Activated CD8-positive, alpha-beta memory T cell treated with anti-CD3 and anti-CD28 coated beads for 24 hours (primary cell): ENCODE measurements around the gene PIK3C3.

Experiments used
- DNase-seq: peaks from one replicate; pipeline ENCODE4 v3.0.0-alpha.2; 2020

PIK3C3 gene

DNA sequence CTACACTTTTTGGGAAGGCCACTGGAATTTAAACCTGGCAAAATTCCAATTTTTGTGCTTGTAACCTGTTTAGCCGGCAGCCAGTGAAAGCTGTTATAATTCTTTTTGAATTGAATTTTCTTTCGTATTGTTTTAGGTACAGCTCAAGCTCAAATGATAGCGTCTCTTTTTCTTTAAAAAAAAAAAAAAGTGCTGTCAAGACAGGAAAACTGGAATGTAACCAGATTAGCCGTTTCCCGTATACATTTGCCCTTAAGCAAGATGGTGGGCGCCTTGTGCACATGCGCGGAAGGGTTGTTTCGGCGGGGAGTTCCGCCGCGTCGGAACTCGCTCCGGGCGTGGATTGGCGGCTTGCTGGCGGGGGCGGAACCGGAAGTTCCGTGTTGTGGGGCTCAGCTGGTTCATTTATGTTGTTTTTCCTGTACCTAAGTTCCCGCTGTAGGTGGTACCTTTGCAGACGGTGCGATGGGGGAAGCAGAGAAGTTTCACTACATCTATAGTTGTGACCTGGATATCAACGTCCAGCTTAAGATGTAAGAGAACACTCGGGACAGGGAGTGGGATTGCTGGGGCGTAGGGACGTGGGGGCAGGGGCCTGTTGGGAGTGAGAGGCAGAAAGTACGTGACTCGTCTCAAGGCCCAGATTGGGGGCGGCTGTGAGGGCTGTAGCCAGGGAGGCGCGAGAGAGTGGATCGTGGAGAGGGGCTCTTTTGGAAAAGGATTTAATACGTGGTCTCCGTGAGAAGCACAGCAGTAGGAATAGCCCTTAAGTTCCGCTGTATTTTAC is at the start of gene PIK3C3:
Gene PIK3C3, plus strand, starts transcription at position 408 of the 787 bp plus-strand sequence. Its CDS starts 58 bp downstream, at position 466.
- peak; percentile 97 for DNase-seq

DNA sequence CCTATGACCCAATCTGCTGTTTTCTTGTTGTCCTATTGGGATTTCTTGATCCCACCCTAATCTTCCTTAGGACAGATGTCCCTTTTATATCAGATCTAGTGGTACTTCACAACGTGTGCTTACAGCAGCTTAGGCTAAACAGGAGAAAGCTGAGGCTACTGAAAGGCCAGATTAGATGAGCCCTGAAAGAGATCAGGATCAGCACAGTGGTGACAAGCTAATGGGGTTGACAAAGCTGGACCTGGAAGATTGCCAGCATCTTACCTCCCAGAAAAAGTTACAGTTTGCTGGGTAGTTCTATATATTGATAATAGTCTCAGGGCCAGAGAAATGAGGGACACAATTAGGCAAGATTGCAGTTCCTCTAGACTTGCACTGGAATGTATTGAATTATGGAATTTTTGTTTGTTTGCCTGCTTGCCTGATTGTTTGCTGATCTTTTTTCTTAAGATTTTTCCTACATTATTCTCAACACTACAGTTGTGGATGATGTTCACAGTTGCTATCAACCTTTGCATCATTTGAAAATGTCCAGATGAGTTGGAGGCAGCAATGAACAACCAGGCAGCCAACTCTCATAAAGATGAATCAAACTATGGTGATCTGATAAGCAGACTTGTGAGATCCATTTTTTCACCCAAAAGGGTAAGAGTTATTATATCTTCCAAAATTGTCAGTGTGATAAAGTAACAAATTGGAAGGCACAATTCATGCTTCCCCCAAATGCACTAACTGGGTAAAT is 49.1 kb upstream of the PIK3C3 start:
- no peak for DNase-seq

DNA sequence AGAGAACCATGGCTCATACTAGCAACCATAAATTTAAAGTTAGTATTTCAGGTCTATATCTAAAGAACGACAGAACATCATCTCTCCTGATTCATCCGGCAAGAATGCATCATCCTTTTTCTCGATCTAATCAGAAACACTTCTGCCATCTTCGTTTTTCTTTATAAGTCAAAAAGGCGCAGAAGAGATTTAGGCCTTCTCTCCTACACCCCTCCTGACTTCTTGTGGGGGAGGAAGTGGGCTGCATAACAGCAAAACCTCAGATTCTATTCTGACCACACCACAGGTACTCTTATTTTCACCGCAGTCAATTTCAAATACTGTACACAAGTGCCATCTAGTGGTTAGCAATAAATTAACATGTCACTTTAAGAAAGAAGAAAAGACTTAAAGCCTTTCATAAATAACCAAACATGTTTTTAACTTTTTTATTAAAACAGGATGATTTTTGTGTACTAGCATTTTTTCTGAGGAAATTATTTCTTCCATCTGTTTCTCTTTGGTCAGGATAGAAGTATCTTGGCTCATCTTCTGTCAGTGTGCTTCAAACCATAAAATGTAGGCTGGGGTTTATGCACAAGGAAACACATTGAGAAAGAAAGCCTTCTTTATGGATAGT is 48.4 kb upstream of the PIK3C3 start:
- no peak for DNase-seq

DNA sequence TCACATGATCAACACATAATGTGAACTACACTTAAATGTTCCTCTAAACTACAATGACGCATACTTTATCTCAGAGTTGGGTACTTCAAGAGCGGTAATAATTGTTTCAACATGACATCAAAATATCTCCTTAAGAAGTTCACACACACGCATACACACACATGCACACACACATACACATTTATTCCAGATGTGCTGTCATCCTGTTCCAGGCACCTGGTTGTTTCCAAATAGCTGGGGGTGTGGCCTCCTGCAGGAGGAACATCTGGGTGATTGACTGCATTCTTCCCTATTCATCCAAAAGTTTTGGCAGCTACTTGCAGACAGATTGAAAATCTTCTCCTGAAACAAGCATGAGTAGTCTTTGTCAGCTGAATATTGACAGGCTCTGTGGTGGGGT is 37.9 kb upstream of the PIK3C3 start:
- DNase-seq, result no peak

DNA sequence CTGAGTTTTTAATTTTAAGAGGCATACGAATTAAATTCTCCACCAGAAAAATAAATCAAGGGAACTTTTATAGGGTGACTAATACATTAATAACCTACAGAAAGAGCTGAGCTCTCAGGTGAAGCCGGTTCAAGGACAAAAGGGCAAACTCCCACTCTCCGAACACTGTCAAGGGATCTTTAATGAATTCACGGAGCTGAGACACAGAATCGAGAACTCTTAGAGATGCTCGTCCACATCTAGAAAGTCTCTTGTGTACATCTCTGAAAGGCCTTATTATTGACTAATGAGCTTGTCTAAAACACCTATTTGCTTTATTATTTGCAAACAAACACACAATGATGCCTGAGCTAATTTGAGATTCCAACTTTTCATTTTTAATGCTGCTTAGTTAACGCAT is 33.3 kb upstream of the PIK3C3 start:
- no peak for DNase-seq

DNA sequence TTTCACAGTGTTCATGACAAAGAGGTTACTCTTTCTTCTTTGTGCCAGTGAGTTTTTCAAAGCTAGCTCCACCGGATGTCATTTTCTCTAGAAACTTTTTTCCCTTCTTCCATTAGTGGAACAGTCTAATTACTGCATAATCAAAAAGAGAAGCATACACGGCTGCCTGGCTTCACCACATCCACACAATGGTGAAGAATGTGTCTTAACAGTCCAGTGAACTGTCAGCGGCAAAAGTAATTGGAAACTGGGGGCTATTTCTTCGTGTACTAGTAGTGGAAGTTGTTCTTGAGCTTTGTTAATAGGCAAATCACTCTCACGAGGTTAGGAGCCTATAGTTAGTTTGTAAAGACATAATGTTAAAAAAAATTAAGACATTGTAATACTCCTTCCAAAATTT is 32.9 kb upstream of the PIK3C3 start:
- DNase-seq, result no peak

DNA sequence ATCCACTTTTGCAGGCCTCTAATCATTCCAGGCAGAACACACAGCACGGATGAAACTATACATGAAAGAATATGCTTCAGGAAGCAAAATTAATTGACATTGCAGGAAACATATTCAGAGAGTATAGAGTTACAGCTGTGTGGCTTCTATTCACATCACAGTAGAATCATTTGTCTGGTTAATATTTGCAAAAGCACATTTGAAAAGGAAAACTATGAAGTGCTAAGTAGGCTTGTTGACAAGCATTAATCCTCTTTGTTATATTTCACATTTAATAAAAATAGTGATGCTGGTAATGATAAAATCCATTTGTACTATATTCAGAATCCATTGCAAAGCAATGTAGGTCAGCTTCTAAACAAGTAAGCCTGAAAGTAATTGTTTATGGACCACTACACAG is 32.2 kb upstream of the PIK3C3 start:
- no peak for DNase-seq

DNA sequence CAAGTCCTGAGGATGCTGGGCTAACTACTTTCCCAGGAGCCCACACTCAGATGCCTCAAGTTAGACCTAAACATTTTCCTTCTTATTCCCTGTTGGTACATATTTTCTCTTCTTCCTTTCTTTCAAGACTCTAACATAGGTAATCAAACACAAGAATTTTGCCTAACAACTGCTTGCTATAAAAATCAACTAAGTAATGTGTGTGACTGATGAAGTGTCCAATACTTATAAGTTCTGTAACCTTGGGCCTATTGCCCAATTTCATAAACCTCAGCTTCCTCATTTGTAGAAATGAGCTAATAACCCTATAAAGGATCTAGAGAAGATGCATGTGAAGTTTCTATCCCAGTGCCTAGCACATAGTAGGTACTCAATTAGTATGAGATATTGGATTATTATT is 31.6 kb upstream of the PIK3C3 start:
- no peak for DNase-seq

DNA sequence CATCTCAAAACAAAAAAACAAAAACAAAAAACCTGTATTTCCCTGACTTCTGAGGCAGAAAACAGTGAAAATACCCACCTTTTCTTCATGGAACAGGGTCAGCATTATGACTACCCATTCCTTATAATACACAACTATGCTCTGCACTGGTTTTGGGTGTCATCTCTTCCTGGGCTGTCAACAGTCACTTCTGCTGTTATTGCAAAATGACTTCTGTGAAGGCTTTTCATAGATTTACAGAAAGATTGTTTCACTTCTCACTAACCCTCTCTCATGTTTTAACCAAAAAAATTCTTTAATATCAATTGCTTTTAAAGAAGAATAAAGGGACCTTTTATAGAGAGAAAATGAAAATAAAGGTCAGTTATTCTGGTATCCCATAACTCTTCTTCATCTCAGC is 26.5 kb upstream of the PIK3C3 start:
- DNase-seq, result no peak

DNA sequence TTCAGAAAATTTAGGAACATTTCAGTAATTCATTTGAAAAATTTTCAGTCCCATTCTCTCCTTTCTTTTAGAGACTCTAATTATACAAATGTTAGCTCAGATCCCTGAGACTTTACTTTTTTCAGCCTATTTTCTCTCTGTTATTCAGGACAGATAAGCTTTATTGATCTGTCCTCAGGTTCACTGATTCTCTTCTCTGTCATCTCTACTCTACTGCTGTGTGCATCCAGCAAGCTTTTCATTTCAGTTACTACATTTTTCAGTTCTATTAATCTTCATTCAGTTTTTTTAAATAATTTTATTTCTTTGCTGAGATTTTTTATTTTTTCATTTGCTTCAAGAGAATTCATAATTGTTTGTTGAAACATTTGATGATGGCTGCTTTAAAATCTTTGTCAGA is 22.1 kb upstream of the PIK3C3 start:
- DNase-seq, result no peak

DNA sequence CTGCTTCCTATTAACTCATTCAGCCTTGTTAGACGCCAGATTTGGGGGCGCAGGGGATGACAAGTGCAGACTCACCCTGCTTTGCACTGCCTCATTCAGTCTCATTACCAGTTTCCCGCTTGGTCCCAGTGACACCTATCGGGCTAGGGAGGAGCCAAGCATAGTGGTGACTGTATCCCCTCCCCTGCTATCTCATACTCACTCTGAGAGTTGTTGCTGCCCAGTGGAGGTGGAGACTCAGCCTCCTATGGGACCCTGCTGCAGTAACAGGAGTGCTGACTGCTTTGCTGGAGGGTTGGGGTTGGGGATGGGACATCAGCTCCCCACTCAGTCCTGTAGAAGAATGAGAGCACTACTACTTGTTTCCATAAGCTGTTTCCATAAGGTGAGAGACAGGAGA is 21.3 kb upstream of the PIK3C3 start:
- DNase-seq, result no peak

DNA sequence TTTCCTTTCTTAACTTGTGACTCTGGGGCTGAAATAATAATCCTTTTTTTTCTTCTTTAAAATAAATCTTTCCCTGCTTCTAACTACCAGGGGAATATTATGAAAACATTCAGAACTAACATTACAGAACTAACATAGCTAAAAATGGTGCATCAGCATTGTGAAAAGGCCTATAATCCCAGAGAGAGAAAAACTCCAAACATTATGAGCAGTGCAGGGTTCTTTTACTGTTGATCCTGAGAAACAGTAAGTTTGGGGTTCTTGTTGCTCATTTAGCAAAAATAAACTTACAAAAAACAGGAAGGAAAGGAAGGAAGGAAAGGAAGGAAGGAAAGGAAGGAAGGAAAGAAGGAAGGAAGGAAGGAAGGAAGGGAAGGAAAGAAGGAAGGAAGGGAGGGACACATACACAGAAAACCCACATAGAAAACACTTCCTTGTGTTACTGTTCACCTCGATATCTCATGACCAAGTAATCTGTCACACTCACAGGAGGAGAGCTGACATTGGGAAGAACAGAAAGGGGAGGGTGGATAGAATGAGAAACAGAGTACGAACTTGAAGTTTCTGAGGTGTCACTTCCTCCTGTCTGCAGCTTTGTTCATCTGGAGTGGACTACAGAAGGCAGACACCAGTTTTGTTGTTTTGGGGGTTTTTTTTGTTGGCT is 18.4 kb upstream of the PIK3C3 start:
- no peak for DNase-seq

DNA sequence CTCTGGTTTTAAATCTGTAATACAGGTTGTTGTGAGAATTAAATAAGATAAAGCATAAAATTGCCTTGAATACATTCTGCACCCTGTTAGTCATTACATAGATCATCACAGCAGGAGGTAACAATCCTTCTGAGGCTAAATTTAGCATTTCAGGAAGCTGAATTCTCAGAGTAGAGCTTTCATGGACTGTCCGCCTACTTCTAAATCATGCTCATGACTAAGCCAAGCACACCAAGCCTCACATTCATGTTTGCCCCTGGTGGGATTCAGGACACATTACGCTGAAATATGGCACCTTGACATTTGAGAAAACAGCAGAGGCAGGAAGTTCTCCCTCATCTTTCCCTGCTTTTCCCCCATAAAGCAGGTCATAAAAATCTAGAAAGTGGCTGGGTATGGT is 16.6 kb upstream of the PIK3C3 start:
- no peak for DNase-seq

DNA sequence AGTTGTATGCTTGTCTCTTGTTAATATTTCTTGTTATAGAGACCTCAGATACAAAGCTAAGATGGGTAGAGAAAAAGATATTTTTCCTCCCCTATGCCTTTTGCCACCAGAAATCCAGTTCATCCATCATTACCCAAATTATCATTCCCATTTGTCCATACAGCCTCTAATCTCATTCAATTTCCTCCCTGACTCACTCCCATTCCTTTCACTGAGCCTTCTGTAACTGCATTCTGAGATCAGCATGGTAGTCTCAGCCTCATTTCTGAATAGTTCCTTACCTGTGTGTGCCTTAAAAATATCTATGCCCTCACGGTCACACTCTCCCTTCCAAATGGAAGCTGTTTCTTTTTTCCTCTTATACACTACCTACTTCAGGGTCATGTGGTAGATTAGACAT is 15.7 kb upstream of the PIK3C3 start:
- DNase-seq, result no peak

DNA sequence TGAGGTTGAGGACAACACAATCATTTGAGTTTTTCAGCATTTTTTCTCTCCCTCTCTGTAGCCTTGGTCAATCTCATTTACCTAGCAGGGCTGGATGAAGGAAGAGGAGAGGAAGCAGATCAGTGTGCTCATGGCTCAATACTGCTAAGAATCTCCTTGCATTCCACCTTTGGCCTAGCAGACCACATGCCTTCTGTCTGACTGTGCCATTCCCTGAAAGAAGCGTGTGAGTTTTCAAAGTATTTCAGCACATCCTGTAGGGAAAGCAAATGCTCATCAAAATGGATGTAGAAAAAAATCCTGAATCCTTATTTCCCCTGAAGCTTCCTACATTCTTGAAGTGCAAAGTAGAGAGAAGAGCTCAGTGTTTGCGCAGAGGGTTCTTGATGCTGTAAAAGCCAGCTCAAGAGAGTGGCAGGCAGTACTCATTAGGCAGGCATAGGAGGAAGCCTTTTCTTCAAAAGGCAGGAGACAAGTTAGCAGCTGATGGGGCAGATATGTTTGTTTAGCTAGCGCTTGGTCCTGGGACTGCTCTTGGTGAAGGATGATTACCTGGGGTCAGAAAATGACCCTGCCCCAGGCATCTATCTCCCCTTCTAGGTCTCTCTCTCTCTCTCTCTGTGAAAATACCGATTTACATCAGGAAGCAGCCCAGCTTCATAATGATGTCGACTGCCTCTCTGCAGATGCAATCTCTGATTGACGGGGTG is 14.4 kb upstream of the PIK3C3 start:
- DNase-seq, result no peak

DNA sequence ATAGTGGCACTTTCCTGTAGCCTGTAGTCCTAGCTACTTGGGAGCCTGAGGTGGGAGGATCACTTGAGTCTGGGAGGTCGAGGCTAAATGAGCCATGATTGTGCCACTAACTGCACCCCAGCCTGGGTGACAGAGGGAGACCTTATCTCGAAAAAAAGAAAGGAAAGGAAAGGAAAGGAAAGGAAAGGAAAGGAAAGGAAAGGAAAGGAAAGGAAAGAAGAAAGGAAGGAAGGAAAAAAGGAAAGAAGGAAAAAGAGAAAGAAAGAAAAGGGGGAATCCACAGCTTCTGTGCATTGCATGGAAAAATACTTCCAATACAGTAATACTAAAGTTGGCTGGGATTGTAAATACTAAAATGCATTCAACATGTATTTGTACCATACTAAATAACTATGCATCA is 12.8 kb upstream of the PIK3C3 start:
- DNase-seq, result no peak

DNA sequence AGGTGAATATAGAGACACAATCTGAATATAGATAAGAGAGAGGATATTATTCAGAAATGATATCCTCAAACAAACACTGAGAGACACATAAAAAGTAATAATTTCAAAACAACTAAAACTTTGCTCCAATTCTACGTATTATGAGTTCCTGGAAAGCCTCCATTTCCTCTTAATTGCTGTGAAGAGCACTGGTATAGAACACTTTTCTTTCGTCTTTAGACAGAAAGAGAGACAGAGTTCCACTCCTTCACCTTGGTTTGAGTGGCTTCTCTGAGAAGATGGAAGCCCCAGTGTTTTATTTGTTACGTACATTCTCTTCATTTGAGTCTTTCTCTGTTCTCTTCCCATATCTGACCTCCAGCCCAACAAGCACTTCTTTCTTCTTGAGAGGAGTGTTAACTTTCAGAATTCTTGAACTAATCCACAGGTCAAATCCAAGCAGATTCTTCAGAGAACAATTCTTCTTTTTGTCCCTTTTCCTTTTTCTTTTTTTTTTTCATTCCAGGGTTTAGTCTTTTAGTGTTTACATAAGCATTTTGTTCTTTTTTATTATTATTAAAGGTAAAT is 6.4 kb upstream of the PIK3C3 start:
- no peak for DNase-seq

DNA sequence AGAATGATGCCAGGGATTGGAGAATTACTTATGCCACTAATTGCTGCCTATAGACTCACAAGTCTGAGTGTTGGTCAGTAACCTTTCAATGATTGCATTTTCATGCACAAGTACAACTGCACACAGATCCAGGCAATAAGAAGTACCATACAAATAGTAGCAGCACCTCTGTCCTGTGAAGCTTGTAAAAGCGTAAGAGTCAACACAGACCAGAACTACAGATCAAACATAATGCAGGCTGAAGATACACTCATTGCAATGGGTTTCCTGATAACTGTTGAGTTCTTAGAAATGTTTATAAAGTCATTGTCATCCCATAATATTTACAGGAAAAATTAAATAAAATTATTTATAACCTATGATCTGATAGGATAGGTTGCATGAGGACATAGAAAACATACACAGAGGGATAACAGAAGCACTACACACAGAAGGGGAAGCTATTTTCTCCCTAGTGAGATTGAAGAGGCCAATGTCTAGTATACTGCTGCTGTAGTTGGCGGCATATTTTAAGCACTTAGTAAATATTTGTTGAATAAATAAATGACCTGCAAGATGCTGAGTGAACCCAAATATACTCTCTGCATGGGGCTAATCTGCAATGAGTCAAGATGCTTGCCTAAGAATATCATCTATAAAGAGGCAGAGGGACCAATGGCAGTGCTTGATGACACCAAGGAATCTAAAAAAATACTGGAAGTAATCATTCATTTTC is 5.7 kb upstream of the PIK3C3 start:
- no peak for DNase-seq

DNA sequence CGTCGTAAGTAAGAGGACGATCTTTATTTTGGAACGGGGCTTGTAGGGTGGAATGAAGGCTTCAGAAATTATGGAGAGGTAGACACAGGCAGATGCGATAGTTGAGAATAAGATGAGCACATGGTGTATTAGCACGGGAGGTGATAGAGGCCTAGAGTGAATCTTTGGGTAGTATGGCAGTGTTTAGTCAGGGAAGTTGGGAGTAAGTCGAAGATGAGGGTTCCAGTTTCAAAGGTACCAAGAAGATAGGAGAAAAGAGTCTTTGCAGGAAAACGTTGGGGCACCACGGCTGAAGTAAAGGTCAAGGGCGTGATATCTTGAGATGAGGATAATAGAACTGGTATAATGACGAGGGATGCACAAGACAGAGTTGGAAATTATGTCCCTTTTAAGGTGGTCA is 654 bp downstream of the PIK3C3 start:
- DNase-seq, result no peak

DNA sequence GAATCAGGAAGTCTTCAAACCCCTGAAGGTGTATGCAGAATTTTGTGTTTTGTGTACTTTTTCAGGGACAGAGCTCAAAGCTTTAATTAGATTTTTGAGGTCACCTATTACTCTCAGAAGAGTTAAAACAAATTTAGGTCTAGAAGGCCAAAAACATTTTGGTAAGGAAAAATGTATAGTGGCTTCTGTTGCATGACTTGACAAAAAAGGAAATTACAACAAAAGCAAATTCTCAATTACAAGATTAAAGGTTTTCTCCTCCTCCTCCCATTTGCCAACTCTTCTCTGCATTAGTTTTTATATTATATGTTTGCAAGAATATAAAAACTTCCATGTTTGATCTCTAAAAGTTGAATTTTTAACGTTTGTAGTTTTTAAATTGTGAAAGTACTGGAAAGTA is 4.0 kb downstream of the PIK3C3 start:
- DNase-seq, result no peak

DNA sequence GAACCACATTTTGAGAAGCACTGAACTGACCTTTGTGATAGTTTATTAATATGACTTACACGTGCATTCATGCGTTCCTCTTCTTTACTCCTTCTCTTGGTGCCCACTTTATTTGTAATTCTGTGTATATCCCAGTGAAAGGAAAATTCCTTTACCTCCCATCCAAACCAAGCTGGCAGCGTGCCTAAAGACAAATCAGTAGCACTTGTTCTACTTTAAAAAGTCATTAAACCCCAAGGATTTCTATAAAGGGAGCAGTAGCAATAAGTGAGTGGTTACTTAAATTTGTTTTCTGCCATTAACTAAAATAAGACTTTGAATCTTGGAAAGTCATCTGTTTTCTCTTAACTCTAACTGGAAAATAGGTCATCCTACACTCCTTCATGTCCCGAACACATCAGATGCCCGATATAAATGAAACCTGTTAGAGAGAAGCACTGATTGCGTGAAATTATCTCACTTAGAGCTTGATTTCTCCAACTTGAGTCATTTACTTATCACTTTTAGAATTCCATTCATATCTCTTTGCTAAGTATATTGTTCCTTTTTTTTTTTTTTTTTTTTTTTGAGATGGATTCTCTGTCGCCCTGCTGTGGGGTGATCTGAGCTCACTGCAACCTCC is 10.7 kb downstream of the PIK3C3 start:
- DNase-seq, result no peak
